ENCODE data around the gene TRIO. TPM values are rescaled to one million over a fixed set of nuclear protein-coding genes. Genes with fewer than 3 reads are reported as not detected.

TRIO gene
- total RNA-seq, 2 experiments from 2014 or later: 3.6 to 4.6 TPM

GRCh38 chr5:14110196-14110595 lies 32.9 kb upstream of the TRIO start:
- intact Hi-C loops (cut with micrococcal nuclease): no loop called here
- CTCF ChIA-PET: no interaction called here
- H3K36me3 Mint-ChIP-seq (ENCODE audit: low read depth): no peaks in the 10 kb centered on the region

GRCh38 chr5:14110680-14111079 lies 32.5 kb upstream of the TRIO start:
- Mint-ChIP-seq H3K4me3 (no peak overlapping the region), H3K4me1 (ENCODE audit: low read depth) (peaks cover 10% of the 10 kb centered on the region), H3K36me3 (ENCODE audit: low read depth) (no peaks in the 10 kb centered on the region), H3K27ac (no peak overlapping the region), H3K9me3 (no peaks in the 10 kb centered on the region), H3K27me3 (ENCODE audit: low read depth) (peaks cover 24% of the 10 kb centered on the region)
- no peak for DNase-seq
- CTCF ChIA-PET: no interaction called here
- intact Hi-C loops (cut with micrococcal nuclease): loop anchor here (1.0 kb wide), 1 partner anchor 32 kb away; no protein-coding TSS in a partner anchor

More at GRCh38 chr5:14110196-14110595, 32.9 kb upstream of the TRIO start:
- DNase-seq: no peak
- H3K4me1 Mint-ChIP-seq (ENCODE audit: low read depth): peaks cover 10% of the 10 kb centered on the region
- H3K4me3 Mint-ChIP-seq: no peak overlapping the region
- H3K27ac Mint-ChIP-seq: no peak overlapping the region
- H3K27me3 Mint-ChIP-seq (ENCODE audit: low read depth): peaks cover 24% of the 10 kb centered on the region
- H3K9me3 Mint-ChIP-seq: no peaks in the 10 kb centered on the region

- no peak overlapping the region for H3K4me3 Mint-ChIP-seq
- H3K4me1 Mint-ChIP-seq (ENCODE audit: low read depth): peaks cover 10% of the 10 kb centered on the region
- no peaks in the 10 kb centered on the region for H3K36me3 Mint-ChIP-seq (ENCODE audit: low read depth)
- DNase-seq: no peak
- no peak overlapping the region for H3K27ac Mint-ChIP-seq
- intact Hi-C loops (cut with micrococcal nuclease): no loop called here
- CTCF ChIA-PET: interaction anchor here (0.6 to 0.7 kb wide), 3 partner anchors 17 to 1407 kb away, joined by 3 read pairs; no protein-coding TSS in a partner anchor
- H3K9me3 Mint-ChIP-seq: no peaks in the 10 kb centered on the region
- peaks cover 9% of the 10 kb centered on the region for H3K27me3 Mint-ChIP-seq (ENCODE audit: low read depth)
Measured at GRCh38 chr5:14112998-14113652, 30.0 kb upstream of the TRIO start.

- H3K27ac Mint-ChIP-seq: no peak overlapping the region
- H3K27me3 Mint-ChIP-seq (ENCODE audit: low read depth): no peaks in the 10 kb centered on the region
- no peaks in the 10 kb centered on the region for H3K9me3 Mint-ChIP-seq
- no peak overlapping the region for H3K4me3 Mint-ChIP-seq
- H3K36me3 Mint-ChIP-seq (ENCODE audit: low read depth): no peaks in the 10 kb centered on the region
- DNase-seq: no peak
- H3K4me1 Mint-ChIP-seq (ENCODE audit: low read depth): no peaks in the 10 kb centered on the region
- intact Hi-C loops (cut with micrococcal nuclease): no loop called here
- CTCF ChIA-PET: no interaction called here
Measured at GRCh38 chr5:14114615-14115251, 28.4 kb upstream of the TRIO start.

- CTCF ChIA-PET: no interaction called here
- H3K36me3 Mint-ChIP-seq (ENCODE audit: low read depth): no peaks in the 10 kb centered on the region
- DNase-seq: no peak
- intact Hi-C loops (cut with micrococcal nuclease): no loop called here
- H3K4me1 Mint-ChIP-seq (ENCODE audit: low read depth): no peaks in the 10 kb centered on the region
- H3K4me3 Mint-ChIP-seq: no peak overlapping the region
- H3K27me3 Mint-ChIP-seq (ENCODE audit: low read depth): no peaks in the 10 kb centered on the region
- H3K9me3 Mint-ChIP-seq: no peaks in the 10 kb centered on the region
- no peak overlapping the region for H3K27ac Mint-ChIP-seq
Measured at GRCh38 chr5:14115323-14115895, 27.7 kb upstream of the TRIO start.

GRCh38 chr5:14118551-14119320 lies 24.4 kb upstream of the TRIO start:
- H3K4me3 Mint-ChIP-seq: no peak overlapping the region
- H3K4me1 Mint-ChIP-seq (ENCODE audit: low read depth): no peaks in the 10 kb centered on the region
- CTCF ChIA-PET: no interaction called here
- intact Hi-C loops (cut with micrococcal nuclease): no loop called here
- H3K27me3 Mint-ChIP-seq (ENCODE audit: low read depth): no peaks in the 10 kb centered on the region
- H3K9me3 Mint-ChIP-seq: no peaks in the 10 kb centered on the region
- no peak overlapping the region for H3K27ac Mint-ChIP-seq
- no peaks in the 10 kb centered on the region for H3K36me3 Mint-ChIP-seq (ENCODE audit: low read depth)
- DNase-seq: no peak

GRCh38 chr5:14120176-14120575 lies 23.0 kb upstream of the TRIO start:
- Mint-ChIP-seq H3K27ac (no peak overlapping the region), H3K36me3 (ENCODE audit: low read depth) (no peaks in the 10 kb centered on the region), H3K9me3 (no peaks in the 10 kb centered on the region), H3K4me1 (ENCODE audit: low read depth) (no peaks in the 10 kb centered on the region), H3K27me3 (ENCODE audit: low read depth) (peaks cover 2% of the 10 kb centered on the region), H3K4me3 (no peak overlapping the region)
- CTCF ChIA-PET: no interaction called here
- intact Hi-C loops (cut with micrococcal nuclease): no loop called here
- DNase-seq: no peak

GRCh38 chr5:14121552-14121951 lies 21.6 kb upstream of the TRIO start:
- H3K4me3 Mint-ChIP-seq: no peak overlapping the region

GRCh38 chr5:14122089-14122488 lies 21.1 kb upstream of the TRIO start:
- H3K4me3 Mint-ChIP-seq: no peak overlapping the region
- no peak overlapping the region for H3K27ac Mint-ChIP-seq
- no peak for DNase-seq
- no peaks in the 10 kb centered on the region for H3K36me3 Mint-ChIP-seq (ENCODE audit: low read depth)
- CTCF ChIA-PET: interaction anchor here (0.6 kb wide), 1 partner anchor 853 kb away, joined by 3 read pairs; no protein-coding TSS in a partner anchor
- H3K9me3 Mint-ChIP-seq: no peaks in the 10 kb centered on the region
- no peaks in the 10 kb centered on the region for H3K4me1 Mint-ChIP-seq (ENCODE audit: low read depth)
- intact Hi-C loops (cut with micrococcal nuclease): no loop called here
- H3K27me3 Mint-ChIP-seq (ENCODE audit: low read depth): peaks cover 2% of the 10 kb centered on the region

More at GRCh38 chr5:14121552-14121951, 21.6 kb upstream of the TRIO start:
- CTCF ChIA-PET: interaction anchor here (0.6 kb wide), 1 partner anchor 853 kb away, joined by 3 read pairs; no protein-coding TSS in a partner anchor
- Mint-ChIP-seq H3K27me3 (ENCODE audit: low read depth) (peaks cover 2% of the 10 kb centered on the region), H3K36me3 (ENCODE audit: low read depth) (no peaks in the 10 kb centered on the region), H3K9me3 (no peaks in the 10 kb centered on the region), H3K27ac (no peak overlapping the region), H3K4me1 (ENCODE audit: low read depth) (no peaks in the 10 kb centered on the region)
- no peak for DNase-seq
- intact Hi-C loops (cut with micrococcal nuclease): no loop called here

DNA sequence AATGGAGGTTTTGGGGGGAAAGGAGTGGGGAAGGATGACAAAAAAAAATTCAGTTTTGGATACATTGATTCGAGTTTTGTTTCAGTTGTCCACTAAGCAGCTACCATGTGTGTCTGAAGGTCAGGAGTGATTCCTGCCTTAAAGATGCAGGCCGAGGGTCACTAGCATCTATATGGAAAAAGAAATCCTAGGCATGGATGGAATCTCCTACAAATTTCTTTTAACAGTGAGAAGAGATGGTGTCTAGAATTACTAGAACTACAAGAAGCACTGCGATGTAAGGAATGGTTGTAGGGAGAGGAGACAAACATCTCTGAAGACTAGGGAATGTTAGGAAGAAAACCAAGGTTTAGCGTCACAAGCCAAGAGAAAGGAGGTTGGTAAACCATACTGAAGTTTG lies 19.6 kb upstream of the TRIO start:
- H3K4me1 Mint-ChIP-seq (ENCODE audit: low read depth): no peaks in the 10 kb centered on the region
- H3K27ac Mint-ChIP-seq: no peak overlapping the region
- intact Hi-C loops (cut with micrococcal nuclease): no loop called here
- no peak for DNase-seq
- CTCF ChIA-PET: no interaction called here
- no peaks in the 10 kb centered on the region for H3K36me3 Mint-ChIP-seq (ENCODE audit: low read depth)
- H3K27me3 Mint-ChIP-seq (ENCODE audit: low read depth): peaks cover 2% of the 10 kb centered on the region
- H3K9me3 Mint-ChIP-seq: no peaks in the 10 kb centered on the region
- no peak overlapping the region for H3K4me3 Mint-ChIP-seq

DNA sequence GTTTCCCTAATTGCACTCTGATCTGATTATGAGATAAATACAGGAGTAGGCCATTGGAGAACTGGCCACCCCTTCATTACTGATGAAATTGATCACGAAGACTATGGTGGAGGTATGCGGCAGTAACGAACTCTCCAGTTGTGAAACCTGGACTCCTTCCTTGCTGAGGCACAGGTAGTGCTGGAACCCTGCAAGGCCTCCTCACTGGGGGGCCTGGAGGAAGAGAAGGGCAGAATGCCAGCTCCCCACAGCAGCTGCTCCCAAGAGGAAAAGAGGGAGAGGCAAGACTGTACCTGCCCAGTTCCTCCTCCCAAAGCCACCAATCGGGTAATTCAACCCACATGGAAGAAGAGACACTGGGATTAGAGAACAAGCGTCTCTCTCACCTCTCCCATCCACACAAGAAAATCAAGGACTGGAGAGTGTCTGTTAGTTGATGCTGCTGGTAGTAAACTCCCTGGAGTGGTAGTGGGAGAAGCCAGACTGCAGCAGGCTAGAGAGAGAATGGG lies 19.1 kb upstream of the TRIO start:
- DNase-seq: no peak
- no peaks in the 10 kb centered on the region for H3K9me3 Mint-ChIP-seq
- intact Hi-C loops (cut with micrococcal nuclease): no loop called here
- CTCF ChIA-PET: no interaction called here
- no peaks in the 10 kb centered on the region for H3K36me3 Mint-ChIP-seq (ENCODE audit: low read depth)
- peaks cover 2% of the 10 kb centered on the region for H3K27me3 Mint-ChIP-seq (ENCODE audit: low read depth)
- H3K27ac Mint-ChIP-seq: no peak overlapping the region
- H3K4me3 Mint-ChIP-seq: no peak overlapping the region
- no peaks in the 10 kb centered on the region for H3K4me1 Mint-ChIP-seq (ENCODE audit: low read depth)

- Mint-ChIP-seq H3K27ac (no peak overlapping the region), H3K9me3 (no peaks in the 10 kb centered on the region), H3K27me3 (ENCODE audit: low read depth) (peaks cover 2% of the 10 kb centered on the region), H3K36me3 (ENCODE audit: low read depth) (no peaks in the 10 kb centered on the region), H3K4me1 (ENCODE audit: low read depth) (no peaks in the 10 kb centered on the region), H3K4me3 (no peak overlapping the region)
- intact Hi-C loops (cut with micrococcal nuclease): no loop called here
- no peak for DNase-seq
- CTCF ChIA-PET: no interaction called here
Measured at GRCh38 chr5:14125262-14125661, 17.9 kb upstream of the TRIO start.

Measured in activated naive CD4-positive, alpha-beta T cell treated with anti-CD3 and anti-CD28 coated beads for 36 hours (primary cell).